GF-D8 (cell line): ENCODE results near the gene LAD1.

Experiments used
- DNase-seq: peaks from one replicate; lab custom pipeline; 2025; lab: John Stamatoyannopoulos, UW

The LAD1 gene

GRCh38 chr1:201346987-201347386, 52.1 kb downstream of the LAD1 start:
- DNase-seq: no peak

DNA sequence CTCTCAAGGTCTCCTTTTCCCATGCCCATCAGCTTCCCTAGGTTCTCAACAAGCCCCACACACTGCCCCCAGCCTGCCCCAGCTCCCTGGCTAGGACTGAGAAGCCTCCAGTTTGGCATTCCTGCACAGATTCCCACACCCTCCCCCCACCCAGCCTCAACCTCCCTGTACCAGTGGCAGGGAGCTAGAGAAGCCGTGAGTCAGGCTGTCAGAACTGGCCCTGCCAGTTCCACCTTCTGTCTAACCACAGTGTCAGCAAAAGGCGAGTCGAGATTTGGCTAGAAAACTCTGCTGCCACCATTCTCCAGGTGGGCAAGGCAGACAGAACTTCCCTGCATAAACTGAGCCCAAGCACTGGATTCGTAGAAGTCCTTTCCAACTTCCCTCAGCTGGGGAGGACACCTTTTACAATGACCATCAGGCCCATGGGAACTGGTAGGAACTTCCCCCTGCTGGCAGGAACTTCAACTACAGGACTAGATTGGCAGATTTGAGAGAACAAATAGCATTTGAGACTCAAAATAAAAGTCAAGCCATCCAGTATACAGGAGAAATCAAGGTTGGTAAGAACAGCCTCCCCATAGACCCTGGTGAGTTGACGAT, 52.7 kb downstream of the LAD1 start:
- DNase-seq: no peak

GRCh38 chr1:201345081-201345355, 54.1 kb downstream of the LAD1 start:
- DNase-seq: no peak

GRCh38 chr1:201344206-201345080, 54.7 kb downstream of the LAD1 start:
- DNase-seq: no peak

DNA sequence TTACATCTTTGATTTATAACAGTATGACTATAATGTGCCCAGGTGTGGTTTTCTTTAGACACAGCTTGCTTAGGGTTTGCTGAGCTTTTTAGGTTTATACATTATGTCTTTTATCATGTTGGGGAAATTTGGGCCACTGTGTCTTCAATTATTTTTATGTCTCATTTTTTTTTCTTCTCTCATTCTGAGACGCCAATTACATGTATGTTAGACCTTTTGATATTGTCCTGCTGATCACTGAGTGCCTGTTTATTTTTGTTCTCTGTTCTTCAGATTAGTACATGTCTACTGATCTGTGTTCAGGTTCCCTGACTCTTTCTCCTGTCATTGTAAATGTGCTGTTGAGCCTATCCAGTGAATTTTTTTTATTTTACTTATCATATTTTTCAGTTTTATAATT, 57.7 kb downstream of the LAD1 start:
- DNase-seq: no peak

GRCh38 chr1:201336711-201337450, 62.2 kb downstream of the LAD1 start:
- DNase-seq: no peak

GRCh38 chr1:201335901-201336300, 63.2 kb downstream of the LAD1 start:
- DNase-seq: no peak

- no peak for DNase-seq
Measured at GRCh38 chr1:201335174-201335870, 63.8 kb downstream of the LAD1 start.

DNA sequence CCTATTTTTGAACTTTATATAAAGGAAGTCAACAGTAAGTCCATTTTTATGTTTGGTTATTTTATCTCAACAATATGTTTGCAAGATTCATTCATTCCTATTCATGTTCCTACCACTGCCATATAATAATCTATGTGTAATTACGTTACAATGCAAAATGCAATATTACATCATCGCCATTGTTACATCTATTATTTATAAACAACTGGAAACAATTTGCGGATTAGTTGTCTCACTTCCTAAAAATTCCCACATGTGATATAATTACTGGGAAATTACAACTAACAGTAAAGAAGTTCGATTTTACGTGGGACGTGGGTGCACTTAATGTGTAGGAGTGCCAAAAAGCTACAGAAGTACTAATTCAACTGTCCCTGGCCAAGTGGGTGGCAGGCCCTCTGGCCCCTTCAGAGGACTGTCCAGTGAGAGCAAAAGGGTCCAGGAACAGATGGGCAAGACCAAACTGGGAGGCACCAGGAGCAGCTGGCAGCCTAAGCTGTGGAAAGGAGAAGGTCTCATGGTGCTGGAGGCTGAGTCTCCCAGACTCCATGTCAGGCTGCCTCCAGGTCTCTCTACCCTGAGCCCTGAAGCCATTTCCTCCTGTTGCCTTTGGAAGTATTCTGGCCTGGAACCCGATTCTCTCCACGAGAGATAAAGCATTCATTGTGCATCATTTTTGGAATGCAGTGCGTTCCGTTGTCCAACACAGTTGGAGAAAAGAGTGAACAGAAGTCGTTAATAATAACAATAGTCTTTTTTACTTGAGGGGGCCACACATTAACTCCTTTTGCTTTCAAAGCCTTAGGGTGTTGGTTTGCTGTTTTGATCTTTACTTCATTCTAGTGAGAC, 64.6 kb downstream of the LAD1 start:
- no peak for DNase-seq

- no peak for DNase-seq
Measured at GRCh38 chr1:201332616-201333335, 66.3 kb downstream of the LAD1 start.

- DNase-seq: no peak
Measured at GRCh38 chr1:201332021-201332420, 67.1 kb downstream of the LAD1 start.

DNA sequence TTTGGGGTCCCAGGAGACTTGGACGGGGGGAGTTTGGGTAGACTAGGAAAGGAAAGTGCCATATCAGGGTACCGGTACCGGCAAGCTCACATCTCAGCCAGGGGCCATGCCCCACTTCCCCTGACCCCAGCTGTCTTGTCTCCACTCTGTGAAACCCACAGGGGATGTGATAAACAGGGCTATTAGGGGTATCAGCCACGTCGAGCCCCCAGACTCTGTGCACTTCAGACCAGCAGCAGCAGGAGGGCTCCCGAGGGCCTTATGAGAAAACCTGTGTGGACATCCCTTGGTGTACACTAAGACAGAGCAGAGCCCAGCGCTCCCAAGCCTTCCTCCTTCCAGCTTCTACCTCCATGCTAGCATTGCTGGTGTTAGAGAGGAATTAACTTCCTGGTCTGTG, 68.0 kb downstream of the LAD1 start:
- no peak for DNase-seq
